Gastrocnemius medialis (tissue), 4 donors: ENCODE data around the gene FAM131C.

Experiments used
- POLR2A ChIP-seq, 2 donors: fragments of 450-650 bp; IDR thresholded peaks; one replicate each; pipeline ENCODE4 v1.6.1; 2017; ENCODE audit warnings: antibody characterized with exemption in 2 of 2, mild to moderate bottlenecking in 2 of 2, moderate library complexity in 2 of 2
- TF ChIP-seq, protein P1 (sequence below), 5 experiments: fragments of 450-650 bp in 3 of 5; fragments of 200-600 bp in 2 of 5; sonication (generic) in 2 of 5; IDR thresholded peaks in 4 of 5; conservative IDR thresholded peaks in 1 of 5; 1 replicate in 4 of 5; 2 replicates in 1 of 5; pipeline ENCODE4 v1.5.1; 2016 to 2019; ENCODE audit warnings: antibody characterized with exemption in 5 of 5, mild to moderate bottlenecking in 3 of 5, moderate library complexity in 3 of 5

- TF ChIP-seq, protein P1, sequence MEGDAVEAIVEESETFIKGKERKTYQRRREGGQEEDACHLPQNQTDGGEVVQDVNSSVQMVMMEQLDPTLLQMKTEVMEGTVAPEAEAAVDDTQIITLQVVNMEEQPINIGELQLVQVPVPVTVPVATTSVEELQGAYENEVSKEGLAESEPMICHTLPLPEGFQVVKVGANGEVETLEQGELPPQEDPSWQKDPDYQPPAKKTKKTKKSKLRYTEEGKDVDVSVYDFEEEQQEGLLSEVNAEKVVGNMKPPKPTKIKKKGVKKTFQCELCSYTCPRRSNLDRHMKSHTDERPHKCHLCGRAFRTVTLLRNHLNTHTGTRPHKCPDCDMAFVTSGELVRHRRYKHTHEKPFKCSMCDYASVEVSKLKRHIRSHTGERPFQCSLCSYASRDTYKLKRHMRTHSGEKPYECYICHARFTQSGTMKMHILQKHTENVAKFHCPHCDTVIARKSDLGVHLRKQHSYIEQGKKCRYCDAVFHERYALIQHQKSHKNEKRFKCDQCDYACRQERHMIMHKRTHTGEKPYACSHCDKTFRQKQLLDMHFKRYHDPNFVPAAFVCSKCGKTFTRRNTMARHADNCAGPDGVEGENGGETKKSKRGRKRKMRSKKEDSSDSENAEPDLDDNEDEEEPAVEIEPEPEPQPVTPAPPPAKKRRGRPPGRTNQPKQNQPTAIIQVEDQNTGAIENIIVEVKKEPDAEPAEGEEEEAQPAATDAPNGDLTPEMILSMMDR (IDR thresholded peaks at IDR 0.05 in 4 of 5, conservative IDR thresholded peaks at IDR 0.05 in 1 of 5) = no peak
- TF ChIP-seq POLR2A (IDR thresholded peaks at IDR 0.05) = no peak
These were observed 41.3 kb upstream of the FAM131C start for GRCh38 chr1:16114527-16115467.
